ENCODE measurements around the gene CADM1.

CADM1 gene

DNA sequence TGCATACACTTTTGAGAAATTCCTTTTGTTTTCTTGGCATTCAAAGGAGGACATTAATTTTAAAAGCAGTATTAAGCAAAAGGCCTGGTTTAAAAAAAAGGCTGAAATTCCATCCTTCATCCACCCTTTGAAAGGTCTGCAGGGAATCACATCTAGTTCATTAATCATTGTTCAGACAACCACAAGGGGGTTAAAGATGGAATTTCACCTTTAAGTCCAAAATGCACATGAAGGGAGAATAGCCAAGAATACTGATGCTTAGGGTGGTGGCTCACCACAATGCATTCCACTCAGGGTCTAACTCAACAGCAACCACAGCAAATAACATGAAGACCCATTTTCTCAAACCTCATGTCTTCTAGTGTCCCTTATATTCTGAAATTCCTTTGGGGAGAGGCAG is 256.9 kb downstream of the CADM1 start:
- no peak for DNase-seq (ENCODE audit: low read depth in 2 of 2)

- no peak for DNase-seq (ENCODE audit: low read depth in 2 of 2)
Measured at GRCh38 chr11:115244758-115245157, 259.5 kb downstream of the CADM1 start.

GRCh38 chr11:115244296-115244695 is 259.9 kb downstream of the CADM1 start:
- no peak for DNase-seq (ENCODE audit: low read depth in 2 of 2)

DNA sequence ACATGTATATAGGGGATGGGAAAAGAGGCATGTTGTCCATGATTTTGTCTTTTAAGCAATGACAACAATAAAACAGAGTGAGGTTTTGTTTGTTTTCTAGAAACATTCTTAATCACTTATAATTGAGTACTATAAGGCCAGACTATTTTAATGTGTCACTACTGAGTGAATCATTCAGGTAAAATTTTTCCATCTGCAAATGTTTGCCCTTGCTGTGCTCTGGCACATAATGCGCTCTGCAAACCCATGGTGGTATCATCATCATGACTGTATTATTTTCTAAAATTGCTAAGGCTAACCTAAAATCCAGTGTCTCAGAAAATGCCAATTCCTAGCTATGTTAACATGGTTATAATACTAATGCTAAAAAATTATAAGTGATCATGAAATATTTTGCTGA is 261.2 kb downstream of the CADM1 start:
- no peak for DNase-seq (ENCODE audit: low read depth in 2 of 2)

DNA sequence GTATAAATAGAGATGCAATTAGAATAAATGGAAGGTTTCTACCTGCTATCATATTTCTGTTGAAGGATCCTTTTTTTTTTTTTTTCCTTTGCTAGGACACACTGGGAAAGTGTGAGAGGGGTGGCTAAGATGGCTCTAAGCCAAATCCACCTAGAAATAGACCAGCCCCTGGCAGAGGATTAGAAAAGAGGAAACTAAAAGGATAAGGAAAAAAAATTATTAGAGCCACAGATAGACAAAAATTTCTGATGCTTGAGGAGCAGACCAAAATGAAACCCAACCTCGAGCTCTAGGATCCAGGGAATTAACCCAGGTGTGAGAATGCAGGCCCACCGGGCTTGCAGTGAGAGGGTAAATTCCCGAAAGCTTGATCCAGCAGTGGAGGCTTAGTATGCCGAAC is 262.3 kb downstream of the CADM1 start:
- no peak for DNase-seq (ENCODE audit: low read depth in 2 of 2)

GRCh38 chr11:115238791-115239190 is 265.4 kb downstream of the CADM1 start:
- no peak for DNase-seq (ENCODE audit: low read depth in 2 of 2)

DNA sequence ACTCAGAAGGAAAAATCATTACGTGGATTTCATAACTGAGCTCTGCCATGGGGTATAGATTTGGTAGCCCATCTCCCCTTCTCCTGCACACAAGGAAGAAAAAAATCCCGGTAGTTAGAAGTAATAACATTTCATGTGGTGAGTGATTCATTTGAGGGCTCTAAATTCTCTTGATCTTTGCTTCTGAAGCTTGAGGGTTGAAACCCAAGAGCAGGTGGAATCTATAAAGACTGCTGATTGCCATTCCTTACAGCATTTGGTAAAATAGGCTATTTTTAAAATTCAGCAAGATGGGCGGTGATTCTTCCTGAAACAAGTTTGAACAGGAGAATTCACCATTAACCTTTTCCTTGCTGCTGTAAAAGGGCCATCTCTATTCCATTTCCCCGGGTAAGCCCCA is 266.1 kb downstream of the CADM1 start:
- no peak for DNase-seq (ENCODE audit: low read depth in 2 of 2)

GRCh38 chr11:115237578-115237977 is 266.6 kb downstream of the CADM1 start:
- DNase-seq (ENCODE audit: low read depth in 2 of 2), result no peak

DNA sequence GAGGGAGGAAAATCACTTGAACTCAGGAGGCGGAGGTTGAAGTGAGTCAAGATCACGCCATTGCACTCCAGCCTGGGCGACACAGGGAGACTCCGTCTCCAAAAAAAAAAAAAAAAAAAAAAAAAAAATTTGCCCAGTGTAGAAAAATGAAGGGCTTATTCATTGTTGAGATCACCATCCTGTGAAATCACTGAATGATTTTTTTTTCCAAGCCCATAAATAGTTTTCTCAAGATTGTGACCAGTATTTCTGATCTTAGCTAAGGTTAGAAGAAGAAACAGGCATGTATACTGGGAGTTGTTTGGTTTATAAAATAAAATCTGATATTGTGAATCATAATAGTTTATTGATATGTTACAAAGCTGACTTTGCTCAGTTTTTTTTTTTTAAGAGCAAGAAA is 269.4 kb downstream of the CADM1 start:
- DNase-seq (ENCODE audit: low read depth in 2 of 2), result no peak

GRCh38 chr11:115226556-115226955 is 277.7 kb downstream of the CADM1 start:
- no peak for DNase-seq (ENCODE audit: low read depth in 2 of 2)

DNA sequence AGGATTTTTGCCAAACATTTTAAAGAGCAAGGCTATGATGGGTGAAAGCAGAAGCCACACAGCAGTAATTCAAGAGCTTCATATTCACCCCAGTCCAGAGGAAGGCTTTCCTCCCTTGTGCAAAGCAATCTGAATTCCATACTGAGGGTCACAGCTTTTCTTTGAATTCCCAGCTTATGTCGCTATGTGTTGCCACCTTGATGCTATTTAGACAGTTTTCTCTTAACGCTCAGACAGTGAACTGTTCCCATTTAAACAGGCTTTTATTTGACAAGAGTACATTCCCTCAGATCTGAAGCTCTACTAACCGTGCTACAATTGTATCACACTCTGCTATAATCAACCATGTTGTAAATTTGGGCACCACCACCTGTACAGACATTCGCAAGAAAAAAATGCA is 279.7 kb downstream of the CADM1 start:
- no peak for DNase-seq (ENCODE audit: low read depth in 2 of 2)

DNA sequence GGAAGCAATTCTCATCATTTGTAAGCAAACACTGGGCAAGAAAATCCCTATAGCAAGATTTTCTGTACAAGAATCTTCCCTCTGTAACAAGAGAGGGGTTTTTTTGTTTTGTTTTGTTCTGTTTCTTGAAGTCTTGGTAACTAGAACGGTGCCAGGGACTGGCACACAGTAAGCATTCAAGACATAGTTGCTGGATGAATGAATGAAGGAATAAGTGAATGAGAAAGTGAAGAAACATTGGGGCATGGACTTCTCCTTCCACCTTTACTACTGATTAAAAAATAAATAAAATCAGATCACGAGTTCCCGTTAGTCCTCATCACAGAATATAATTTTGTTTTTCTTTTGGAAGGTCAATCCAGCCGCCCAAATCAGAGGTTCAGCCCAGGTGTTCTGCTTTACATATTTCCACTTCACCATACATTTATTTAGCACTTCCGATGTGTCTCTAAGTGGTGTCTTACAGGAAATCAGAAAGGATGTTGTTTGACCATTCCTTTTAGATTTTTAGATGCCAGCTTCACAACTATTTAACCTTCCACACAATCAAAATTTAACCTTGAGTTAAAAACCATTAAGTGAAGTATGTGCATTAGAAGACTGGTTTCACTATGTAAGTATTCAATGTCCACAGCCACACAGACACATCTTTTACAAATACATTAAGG is 281.2 kb downstream of the CADM1 start:
- no peak for DNase-seq (ENCODE audit: low read depth in 2 of 2)

DNA sequence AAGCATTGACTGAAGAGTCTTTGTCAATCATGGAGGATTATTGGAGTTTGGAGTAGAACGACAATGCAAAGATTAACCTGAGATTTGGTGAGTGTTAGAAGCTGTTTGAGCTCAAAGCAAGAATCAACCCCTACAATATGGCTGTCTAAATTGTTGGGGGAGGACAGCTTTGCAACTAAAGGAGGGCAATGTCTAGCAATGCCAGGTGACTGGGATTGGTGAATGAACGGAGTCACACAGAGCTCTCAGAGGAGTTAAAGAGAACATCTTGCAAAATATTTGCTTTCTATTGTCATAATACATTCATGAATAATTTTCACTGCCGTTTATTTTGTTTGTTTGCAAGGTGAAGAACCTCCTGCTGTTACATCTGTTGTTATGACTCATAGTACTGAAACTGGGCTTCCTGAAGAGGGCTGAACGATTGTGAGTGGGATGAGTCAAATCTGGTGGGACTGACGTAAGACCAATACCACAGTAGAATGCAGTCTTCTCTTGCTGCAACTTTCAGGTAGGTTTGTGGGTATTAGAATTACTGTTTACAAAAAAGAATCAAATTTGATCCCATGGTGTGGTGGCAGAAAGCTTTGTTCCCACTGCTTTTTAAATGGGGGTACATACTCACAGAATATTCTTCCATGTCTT is 281.9 kb downstream of the CADM1 start:
- DNase-seq (ENCODE audit: low read depth in 2 of 2), result no peak

DNA sequence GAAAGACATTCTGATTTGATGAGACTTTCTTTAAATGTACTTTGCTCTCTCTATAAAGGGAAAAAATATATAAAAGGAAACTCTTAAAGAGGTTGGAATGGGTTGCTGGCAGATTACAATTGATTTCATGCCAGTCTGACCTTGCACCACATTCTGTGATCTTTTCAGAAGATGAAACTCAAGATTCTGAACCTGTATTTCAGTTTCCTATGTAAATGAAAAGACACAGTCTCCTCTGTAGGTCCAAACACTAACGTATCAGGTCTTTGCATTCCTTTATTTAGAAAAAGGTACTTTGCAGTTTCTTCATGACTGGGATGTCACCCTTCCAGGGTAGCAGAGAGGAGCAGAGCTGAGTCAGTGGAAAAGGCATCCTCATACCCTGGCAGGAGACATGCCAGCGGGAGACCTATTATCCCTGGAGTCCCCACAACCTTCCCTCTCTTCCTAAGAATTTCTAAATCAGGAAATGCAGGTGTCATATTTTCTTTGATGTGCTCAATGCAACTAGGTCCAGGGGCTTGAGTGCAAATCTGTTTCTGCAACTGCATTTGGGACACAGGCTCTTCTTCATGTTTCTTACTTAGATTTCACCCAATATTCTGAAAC is 282.6 kb downstream of the CADM1 start:
- DNase-seq (ENCODE audit: low read depth in 2 of 2), result no peak

GRCh38 chr11:115220911-115221310 is 283.3 kb downstream of the CADM1 start:
- DNase-seq (ENCODE audit: low read depth in 2 of 2), result no peak

DNA sequence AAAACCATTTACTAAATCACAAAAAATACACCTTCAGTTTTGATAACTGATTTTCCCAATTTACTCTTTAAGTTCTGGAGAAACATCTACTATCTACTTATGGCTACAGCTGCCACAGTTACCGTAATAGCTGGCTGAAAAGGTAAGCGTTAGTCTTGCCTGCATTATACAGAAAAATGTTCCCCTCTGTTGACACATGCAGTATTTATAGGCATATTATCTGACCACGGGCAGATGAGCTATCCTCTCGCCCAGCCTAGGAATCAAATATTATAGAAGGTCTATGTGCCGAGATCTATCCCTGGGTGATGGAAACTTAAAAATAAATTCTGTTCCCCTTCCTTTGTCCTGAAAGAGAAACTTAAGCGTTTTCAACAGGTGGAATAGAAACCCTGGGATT is 283.8 kb downstream of the CADM1 start:
- no peak for DNase-seq (ENCODE audit: low read depth in 2 of 2)

DNA sequence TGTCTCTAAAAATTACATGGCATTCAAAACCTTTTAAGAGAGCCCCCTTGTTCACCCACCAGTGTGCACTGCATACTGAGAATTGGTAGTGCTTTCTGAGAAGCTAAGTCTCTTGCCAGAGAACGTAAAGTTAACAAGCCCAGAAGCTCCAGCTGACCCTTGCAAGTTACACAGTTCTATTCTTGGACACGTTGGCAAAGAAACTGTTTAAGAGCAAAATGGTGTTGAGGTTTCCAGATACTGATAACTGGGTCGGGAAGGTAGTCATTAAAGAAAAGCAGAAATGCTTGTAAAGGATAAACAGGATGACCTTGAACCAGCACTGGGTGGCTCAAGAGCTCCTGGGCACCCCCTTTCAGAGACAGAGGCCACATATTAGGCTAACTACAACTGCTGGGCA is 284.8 kb downstream of the CADM1 start:
- no peak for DNase-seq (ENCODE audit: low read depth in 2 of 2)

GRCh38 chr11:115217726-115218311 is 286.4 kb downstream of the CADM1 start:
- DNase-seq (ENCODE audit: low read depth in 2 of 2), result no peak

DNA sequence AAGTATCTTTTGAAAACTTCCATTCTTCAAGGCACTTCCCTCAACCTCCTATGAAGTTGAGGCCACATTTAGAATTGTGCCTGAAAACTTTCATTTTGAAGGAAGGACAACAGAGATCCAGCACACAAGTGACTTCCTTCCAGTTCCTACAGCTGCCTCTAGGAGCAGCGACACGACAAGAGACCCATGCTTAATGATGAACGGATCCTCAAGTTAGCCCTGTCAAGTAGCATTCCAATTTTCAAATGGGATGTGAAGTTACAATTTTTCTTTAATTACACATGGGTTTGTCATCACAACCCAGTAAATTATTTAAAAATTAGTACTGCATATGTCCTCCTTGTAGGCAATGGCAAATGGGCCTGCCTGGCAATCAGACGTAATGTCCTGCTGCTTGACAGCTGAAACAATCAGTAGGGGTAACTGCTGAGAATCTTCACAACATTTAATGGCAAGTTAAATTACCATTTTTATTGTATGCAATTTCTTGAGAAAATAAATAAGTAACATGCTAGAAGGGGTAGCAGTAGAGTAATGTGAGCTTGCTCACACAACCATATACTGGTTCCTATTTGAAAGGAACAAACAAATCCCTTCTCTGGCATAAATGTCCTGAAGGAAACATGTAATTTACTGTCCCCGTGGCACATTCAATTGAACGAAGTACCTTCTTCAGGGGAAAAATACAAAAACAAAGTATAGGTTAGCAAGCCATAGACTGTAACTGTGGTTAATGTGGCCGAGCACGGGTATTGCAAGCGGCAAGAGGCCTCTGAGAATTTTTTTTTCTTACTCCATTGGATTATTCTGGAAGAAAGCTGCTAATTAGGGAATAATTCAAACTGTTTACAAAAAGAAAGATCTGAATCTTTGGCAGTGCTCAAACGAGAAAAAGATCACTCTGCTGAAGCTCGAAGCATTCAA is 288.3 kb downstream of the CADM1 start:
- no peak for DNase-seq (ENCODE audit: low read depth in 2 of 2)

DNA sequence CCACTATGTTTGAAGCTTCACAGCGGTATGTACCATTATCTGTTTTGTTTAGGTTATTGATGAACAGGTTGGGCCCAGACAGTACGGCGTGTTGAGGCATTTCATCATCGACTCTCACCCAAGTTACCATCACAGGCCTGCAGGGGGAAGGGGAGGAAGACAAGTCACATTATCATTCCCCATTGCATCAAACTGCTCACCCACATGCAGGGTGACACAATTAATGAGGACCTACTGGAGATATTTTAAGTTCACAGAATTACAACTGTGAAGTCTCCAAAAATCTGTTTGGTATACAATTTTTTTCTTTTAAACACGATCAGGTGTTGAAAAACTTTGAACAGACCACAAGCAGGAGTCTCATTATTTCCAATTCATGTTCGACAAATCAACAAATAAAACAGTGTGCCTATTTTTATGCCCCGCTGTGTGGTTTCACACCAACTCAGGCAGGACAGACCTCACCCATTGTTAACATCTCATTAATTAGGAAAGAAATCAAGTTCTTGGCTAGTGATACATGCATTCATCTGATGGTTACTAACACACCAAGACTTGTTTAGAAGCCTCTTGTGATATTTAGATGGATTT is 289.5 kb downstream of the CADM1 start:
- no peak for DNase-seq (ENCODE audit: low read depth in 2 of 2)

- DNase-seq (ENCODE audit: low read depth in 2 of 2), result no peak
Measured at GRCh38 chr11:115213007-115213406, 291.2 kb downstream of the CADM1 start.

Data from stimulated activated CD4-positive, alpha-beta T cell treated with anti-CD3 and anti-CD28 coated beads, Interleukin-4, amount 100 ng/mL, for 48 hours (primary cell).